ENCODE data around the gene SLC25A23. TPM values are rescaled to one million over a fixed set of nuclear protein-coding genes. Genes with fewer than 3 reads are reported as not detected.
"Not testable (repeated sequence)": the region's sequence is repeated elsewhere in the genome, so short reads cannot be mapped to it uniquely, and the experiment has no call there.

Gene SLC25A23
- 14.3 TPM for total RNA-seq

DNA sequence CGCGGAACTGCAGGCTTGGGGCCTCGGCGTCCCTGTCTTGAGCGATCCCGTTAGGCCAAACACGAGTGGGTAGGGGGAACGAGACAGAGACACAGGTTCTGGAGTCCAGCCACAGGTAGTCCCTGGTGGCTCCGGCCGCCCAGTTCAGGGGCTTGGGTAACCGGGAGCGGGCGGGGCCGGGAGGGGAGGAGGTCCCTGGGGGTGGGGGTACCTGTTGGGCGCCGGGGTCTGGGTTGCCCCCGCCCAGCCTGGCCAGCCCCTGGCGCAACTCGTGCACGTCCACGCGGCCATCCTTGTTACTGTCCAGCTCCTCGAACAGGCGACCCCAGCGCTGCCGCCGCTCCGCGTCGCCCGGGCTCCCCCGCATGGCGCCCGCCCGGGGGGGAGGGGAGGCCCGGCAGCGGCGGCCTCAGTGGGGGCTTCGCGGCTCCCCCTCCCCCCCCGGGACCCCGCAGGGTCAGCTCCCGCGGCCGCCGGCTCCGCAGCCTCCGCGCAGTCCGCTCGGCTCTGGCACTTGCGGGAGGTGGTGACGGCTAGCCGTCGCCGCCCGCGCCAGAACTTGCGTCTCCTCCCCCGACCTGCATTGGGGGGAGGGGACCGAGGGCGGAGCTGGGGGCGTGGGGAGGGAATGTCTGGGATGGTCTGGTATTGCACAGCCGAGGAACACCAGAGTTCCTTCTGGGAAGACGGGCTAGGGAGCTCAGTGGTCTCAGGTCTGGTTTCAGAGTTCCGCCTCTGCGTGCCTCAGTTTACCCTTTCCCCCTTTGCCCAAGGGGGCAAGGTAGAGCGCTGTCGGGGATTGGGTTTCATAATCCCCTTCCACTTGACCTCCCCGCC is at the start of gene SLC25A23:
SLC25A23 (minus strand) TSS at position 531 of the 837 bp plus-strand sequence; CDS start at position 367, 164 bp downstream.
- DNase-seq, result peak; percentile 67

DNA sequence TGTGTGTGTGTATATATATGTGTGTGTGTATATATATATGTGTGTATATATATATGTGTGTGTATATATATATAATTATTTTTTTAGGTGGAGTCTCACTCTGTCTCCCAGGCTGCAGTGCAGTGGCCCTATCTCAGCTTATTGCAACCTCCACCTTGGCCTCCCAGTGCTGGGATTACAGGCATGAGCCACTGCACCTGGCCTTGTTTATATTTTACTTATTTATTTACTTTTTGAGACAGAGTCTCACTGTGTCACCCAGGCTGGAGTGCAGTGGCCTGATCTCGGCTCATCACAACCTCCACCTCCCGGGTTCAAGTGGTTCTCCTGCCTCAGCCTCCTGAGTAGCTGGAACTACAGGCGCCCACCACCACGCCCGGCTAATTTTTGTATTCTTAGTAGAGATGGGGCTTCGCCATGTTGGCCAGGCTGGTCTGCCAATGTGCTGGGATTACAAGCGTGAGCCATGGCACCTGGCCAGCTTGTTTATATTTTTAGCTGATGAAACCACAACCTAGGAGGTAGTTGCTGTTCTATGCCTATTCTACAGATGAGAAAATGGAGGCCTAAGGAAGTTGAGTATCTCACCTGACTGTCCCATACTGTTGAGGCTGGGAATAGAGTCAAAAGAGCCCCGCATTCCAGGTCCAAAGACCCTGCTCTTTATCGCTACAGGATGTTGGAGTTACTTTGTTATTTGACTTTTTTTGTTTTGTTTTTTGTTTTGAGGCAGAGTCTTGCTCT is 48.6 kb upstream of the SLC25A23 start:
- not testable (repeated sequence) for DNase-seq

DNA sequence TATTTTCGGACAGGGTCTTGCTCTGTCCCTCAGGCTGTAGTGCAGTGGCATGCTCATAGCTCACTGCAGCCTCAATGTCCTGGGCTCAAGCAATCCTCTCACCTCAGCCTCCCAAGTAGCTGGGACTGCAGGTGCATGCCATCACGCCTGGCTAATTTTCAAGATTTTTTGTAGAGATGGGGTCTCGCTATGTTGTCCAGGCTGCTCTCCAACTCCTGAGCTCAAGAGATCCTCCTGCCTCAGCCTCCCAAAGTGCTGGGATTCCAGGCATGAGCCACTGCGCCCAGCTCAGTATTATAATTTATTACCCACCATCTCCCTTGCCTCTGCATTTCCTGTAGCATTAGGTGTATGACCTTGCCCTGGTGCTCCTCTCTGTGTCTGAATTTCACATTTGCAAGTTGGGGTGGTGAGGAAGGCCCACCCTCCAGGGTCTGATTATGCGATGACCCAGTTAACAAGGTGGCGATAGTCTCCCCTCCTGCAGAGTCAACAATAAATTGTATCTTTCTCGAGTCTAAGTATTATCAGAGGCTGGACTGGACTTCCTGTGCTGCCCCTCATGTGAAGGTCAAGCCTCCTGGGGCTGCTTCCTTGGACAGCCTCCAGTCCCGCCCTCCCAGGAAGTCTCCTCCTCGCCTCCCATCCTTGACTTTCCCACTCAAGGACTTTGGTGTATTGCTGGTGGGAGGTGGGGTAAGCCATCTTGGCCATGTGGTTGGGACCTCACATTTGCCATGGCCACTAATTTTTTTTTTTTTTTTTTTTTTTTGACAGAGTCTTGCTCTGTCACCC is 44.0 kb upstream of the SLC25A23 start:
- DNase-seq, result no peak

DNA sequence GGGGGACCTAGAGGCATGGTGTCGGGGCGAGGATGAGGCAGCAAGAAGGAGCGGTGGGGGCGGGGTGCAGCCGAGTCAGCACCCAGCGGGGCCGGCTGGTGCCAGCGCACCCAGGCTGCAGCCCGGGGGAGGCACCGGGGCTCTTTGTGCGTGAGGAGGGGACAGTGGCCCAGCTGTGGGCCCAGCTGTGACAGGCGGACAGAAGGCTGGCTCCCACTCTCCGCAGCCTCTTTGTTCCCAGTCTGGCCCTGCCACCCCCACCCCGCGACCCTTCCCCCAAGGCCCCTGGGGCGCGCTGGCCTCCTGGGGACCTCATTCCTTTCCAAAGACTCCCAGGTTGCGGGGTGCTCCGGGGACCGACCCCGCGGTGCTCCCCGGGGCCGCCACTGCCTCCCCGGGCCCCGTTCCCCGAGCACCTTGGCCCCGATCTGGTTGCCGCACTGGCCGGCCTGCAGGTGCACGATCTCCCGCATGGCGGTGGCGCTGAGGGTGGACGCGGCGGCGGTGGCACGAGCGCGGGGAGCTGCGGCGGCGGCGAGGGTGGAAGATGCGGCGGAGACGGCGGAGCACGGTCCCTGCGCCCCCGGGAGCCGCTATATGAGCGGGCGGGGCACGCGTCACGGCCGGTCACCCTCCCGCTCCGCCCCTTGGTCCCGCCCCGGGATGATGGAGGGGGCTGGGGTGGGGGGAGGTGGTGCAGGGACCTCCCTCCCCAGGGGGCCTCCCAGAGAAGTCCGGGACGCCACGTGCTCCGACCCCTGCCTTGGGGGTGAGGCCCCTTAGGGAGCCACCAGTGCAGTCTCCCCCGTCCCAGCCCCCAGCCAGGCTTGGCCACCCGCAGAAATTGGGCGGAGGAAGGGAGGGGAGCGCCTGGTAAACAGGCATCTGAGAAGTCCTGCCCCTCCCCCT is 42.4 kb upstream of the SLC25A23 start, which contains the start of gene TUBB4A:
TUBB4A (minus strand) TSS at position 570 of the 909 bp plus-strand sequence; CDS start at position 473, 97 bp downstream.
- no peak for DNase-seq

DNA sequence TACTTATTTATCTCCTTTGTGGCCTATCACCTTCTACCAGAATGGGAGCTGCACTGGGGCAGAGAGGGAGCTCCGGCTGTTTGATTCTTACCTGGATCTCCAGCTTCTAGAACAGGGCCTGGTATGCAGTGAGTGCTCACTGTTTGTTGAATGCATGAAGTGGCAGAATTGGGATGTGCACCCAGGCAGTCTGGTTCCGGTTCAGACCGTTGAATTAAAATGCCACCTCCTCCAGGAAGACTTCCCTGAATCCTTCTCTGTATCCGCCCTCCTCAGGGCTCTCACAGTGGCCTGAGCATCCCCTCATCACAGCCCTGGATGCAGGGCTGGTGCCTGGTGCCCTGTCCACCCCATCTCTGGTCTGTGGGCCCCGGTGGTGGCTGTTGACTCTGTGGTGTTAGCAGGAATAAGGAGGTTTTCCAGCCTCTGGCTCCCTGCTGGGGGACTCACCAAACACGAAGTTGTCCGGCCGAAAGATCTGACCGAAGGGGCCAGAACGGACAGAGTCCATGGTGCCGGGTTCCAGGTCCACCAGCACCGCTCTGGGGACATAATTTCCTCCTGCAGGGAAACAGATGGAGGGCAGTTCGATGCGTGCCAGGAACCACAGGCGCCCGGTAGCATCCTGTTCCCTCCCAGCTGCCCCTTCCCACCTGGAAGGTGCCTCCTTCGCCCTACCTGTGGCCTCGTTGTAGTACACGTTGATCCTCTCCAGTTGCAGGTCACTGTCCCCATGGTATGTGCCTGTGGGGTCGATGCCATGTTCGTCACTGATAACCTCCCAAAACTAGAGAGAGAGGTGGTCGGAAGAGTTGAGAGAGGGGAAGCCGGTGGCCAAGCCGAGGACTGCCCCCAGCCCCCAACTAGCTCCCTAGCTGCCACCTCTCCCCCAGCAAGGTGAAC is 41.5 kb upstream of the SLC25A23 start:
- no peak for DNase-seq

DNA sequence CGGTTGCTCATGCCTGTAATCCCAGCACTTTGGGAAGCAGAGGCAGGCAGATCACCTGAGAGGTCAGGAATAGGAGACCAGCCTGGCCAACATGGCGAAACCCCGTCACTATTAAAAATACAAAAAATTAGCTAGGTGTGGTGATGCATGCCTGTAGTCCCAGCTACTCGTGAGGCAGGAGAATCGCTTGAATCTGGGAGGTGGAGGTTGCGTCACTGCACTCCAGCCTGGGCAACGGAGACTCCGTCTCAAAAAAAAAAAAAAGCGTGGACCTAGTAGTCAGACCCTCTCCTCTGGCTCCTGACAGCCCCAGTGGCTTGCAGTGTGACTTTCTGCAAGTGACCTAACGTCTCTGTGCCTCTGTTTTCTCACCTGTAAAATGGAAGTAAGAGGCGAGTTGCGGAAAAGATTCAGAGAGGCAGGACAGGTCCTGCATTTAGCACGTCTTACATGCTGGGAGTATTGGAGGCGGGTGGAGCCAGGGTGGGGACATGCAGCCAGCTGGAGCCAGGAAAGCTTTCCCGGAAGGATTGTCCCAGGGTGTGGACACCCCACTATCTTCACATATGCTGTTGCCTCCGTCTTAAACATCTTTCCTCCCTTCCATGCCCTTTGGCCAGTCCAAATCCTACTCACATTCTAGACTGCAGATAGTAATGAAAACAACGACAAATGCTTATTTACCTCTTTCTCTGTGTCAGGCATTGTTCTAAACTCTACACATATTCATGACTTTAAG is 39.6 kb upstream of the SLC25A23 start:
- DNase-seq, result no peak

DNA sequence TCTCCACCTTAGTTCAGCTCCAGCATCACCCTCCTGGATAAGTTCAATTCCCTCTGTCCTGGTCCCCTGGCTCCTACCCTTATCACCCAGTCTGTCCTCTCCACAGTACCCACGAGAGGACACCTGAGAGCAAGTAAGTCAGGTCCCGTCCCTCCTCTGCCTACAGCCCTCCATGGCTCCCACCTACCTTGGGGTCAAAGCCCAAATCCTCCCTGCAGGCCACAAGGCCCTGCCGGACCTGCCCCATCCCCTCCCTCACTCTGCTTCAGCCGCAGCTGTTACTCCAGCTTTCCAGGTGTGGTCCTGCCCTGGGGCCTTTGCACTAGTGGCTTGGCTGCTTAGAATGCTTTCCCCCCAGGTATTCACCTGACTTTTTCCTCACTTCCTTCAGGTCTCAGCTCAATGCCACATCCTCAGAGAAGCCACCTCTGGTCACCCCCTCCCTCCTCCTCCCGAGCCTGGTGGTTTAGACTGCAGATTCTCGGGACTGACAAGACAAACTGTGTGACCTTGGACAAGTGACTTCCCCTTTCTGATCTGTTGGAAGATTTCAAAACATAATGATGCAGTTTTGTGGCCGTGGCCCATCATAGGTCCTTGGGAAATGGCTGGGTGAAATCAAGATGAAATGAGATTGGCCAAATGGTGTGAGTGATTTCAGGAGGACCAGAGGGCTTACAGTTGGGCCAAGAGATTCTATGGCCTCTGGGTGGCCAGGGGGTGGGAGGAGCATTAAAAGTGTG is 38.9 kb upstream of the SLC25A23 start:
- DNase-seq, result no peak

DNA sequence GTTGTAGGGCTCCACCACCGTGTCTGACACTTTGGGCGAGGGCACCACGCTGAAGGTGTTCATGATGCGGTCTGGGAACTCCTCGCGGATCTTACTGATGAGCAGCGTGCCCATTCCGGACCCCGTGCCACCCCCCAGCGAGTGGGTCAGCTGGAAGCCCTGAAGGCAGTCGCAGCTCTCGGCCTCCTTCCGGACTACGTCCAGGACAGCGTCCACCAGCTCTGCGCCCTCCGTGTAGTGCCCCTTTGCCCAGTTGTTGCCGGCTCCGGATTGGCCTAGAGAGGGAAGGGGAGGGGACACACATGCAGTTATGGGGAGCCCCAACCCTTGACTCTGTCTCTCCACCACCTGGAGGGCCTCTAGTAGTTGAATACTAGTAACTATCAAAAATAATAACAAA is 36.4 kb upstream of the SLC25A23 start:
- DNase-seq, result no peak

DNA sequence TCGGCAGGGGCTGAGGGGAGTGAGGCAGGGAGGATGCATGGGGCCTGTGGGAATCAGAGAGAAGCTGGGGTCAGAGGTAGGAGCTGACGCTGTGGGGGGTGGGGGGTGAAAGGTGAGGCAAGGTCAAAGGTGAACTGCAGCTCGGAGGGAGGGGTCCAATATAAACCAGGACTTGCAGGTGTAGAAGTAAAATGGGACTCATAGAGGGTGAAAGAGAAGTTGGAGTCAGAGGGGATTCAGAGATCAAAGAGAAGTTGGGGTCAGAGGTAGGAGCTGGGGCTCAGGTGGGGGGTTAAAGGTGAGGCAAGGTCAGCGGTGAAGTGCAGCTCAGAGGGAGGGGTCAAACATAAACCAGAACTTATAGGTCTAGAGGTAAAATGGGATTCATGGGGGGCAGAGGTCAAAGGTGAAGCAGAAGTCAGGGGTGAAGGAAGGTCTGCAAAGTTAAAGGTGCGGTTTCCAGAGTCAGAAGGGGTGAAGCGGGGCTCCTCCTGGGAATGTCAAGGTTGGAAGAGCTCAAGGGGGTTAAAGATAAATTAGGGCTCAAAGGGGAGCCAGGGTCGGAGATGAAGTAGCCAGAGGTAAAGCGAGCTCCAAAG is 34.9 kb upstream of the SLC25A23 start:
- no peak for DNase-seq

DNA sequence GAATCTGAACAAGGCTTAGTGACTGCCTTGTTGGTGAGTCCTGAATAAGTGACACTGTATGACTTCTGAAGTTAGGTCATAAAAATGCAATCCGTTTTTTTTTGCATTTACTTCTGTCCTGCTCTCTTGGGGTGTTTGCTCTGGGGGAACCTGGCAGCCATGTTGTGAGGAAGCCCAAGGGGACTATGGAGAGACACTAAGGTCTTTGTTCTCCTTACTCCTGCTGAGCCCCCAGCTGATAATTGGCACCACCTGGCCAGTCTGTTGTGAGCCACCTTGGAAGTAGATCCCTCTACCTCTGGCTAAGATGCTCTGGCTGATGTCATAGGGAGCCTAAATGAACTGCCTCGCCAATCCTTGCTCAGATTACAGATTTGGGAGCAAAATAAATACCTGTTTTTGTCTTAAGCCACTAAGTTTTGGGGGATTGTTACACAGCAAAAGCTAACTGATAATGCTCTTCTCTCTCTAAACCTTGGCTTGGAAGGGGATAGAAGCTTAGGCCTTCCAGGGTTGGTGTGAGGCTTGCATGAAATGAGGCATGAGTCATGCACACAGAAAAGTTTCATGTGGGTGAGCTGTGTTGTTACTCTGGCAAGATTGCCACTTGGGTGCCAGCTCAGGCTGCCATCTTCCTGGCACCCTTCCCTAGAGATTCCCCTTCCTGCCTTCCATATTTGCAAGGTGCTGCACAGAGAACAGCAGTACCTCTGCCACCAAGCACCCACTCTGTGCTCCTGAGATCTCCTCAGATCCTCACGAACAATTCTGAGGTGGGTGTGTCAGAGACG is 32.4 kb upstream of the SLC25A23 start:
- no peak for DNase-seq

DNA sequence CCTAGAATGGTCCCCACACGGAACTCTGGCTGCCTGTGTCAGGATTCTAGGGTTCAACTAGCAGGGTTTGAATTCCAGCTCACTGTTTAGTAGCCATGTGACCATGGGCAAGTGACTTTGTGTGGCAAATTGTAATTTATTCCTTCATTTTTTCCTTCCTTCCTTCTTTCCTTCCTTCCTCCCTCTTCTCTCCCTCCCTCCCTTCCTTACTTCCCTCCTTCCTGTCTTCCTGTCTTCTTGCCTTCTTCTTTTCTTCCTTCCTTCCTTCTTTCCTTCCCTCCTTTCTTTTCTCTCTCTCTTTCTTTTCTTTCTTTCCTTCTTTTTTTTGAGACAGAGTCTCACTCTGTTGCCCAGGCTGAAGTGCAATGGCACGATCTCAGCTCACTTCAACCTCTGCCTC is 30.5 kb upstream of the SLC25A23 start:
- DNase-seq, result no peak

DNA sequence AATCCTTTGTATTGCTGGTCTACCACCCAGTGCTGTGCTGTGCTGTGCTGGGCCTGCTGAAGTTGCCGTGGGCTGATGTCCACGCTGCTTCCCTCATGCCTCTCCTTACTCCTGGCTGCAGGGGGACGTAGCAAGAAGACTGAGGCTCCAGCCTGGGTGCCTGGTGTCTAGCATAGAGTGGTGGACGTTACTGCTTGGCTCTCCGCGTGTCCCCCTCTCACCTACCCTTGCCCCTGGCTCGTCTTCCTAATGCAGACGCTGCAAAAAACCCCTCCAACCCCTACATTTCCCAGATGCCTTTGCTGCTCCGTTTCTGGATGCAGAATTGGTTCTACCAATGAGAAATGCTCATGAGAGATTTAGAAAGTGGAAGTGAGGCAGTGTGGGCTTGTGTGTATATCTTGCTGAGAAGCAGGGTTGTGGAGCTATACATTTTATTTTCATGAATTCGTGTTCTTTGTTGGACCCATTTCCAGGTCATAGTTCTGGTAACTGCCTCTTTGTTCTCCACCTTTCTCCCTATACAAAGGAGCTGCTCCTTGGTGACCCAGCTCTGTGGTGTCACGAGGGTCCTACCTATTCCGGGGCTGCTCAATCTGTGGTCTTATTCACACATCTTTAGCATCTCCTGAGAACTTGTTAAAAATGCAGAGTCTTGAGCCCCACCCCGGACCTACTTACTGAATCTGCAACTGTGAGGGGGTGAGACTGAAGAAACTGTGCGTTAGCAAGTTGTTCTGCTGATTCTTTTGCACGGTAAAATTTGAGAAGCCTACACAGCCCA is 29.9 kb upstream of the SLC25A23 start:
- DNase-seq, result no peak

DNA sequence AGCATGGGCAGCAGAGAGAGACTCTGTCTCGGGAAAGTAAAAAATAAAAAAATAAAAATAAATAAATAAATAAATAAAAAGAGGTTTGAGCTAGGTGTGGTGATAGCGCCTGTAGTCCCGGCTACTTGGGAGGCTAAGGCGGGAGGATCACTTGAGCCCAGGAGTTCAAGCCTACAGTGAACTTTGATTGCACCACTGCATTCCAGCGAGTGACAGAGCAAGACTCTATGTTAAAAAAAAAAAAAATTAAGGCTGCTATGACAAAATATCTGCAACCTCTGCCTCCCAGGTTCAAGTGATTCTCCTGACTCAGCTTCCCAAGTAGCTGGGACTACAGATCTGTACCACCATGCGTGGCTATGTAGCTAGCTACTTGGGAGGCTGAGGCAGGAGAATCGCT is 25.2 kb upstream of the SLC25A23 start:
- DNase-seq, result no peak

DNA sequence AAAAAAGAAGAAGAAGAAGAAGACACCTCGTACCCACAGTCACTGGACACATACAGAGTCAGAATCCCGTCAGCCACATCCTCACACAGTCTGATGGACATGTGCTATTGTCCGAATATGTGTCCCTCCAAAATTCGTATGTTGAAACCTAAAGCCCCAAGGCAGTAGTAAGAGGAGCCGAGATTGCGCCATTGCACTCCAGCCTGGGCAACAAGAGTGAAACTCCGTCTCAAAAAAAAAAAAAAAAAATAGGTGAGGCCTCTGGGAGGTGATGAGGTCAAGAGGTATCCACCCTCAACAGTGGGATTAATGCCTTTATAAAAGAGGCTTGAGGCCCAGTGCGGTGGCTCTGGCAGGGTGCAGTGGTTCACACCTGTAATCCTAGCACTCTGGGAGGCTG is 24.6 kb upstream of the SLC25A23 start:
- DNase-seq, result no peak

DNA sequence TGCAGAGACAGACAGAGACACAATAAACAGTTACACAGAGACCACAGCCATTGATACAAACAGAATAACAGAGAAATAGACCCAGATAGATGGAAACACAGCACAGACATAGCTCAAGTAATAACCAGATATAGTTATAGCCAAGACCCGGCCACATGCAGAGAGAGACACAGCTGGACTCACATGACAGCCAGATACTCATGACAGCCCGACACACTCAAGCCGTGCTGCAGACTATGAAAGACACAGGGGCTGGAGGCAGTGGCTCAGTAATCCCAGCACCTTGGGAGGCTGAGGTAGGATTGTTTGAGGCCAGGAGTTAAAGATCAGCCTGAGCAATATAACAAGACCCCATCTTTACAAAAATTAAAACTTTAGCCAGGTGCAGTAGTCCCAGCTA is 23.6 kb upstream of the SLC25A23 start:
- no peak for DNase-seq

DNA sequence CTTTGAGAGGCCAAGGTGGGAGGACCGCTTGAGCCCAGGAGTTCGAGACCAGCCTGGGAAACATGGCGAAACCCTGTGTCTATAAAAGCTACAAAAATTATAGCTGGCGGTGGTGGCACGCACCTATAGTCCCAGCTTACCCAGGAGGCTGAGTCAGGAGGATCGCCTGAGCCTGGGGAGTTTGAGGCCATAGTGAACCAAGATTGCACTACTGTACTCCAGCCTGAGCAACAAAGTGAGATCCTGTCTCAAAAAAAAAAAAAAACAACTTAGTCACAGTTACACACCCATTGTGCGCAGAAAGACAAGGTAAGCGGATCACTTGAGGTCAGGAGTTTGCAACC is 22.7 kb upstream of the SLC25A23 start:
- DNase-seq, result no peak

Data from skin of body (tissue), 2 donors.